ENCODE results near the gene TST.

Gene TST

GRCh38 chr22:36977947-36978660 is 41.1 kb downstream of the TST start:
- no peaks in the 10 kb centered on the region for H3K9me3 Mint-ChIP-seq

DNA sequence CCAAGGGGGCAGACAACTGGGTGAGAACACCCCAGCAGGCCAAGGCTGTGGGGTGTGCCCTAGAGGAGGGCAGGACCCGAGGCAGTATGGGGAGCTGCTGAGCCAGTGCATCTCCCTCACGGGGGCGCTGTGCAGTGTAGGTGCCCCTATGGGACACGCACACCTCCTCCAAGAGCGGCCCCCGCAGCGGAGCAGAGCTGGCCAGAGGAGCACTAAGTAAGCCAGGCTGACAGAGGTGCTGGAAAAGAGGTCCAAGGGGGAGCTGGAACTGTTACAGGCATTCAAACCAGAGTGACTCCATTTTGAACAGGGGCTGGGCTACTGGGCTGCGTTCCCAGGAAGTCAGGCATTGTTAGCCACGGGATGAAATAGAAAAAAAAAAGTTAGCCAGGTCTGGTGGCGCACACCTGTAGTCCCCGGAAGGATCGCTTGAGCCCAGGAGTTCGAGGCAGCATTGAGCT is 41.8 kb downstream of the TST start:
- Mint-ChIP-seq H3K27me3 (ENCODE audit: low read depth, poor library complexity) (peaks cover 39% of the 10 kb centered on the region), H3K36me3 (ENCODE audit: low read depth) (no peaks in the 10 kb centered on the region), H3K9me3 (no peaks in the 10 kb centered on the region), H3K27ac (no peak overlapping the region), H3K4me1 (peaks cover 29% of the 10 kb centered on the region), H3K4me3 (peak overlapping the region; percentile 82)
- TF ChIP-seq CTCF (IDR thresholded peaks at IDR 0.05) = no peak
- DNase-seq = peak; percentile 62

More at GRCh38 chr22:36977947-36978660, 41.1 kb downstream of the TST start:
- H3K36me3 Mint-ChIP-seq (ENCODE audit: low read depth) = no peaks in the 10 kb centered on the region
- H3K27ac Mint-ChIP-seq = no peak overlapping the region
- H3K4me3 Mint-ChIP-seq = peak overlapping the region; percentile 82
- peak; percentile 90 for TF ChIP-seq CTCF (IDR thresholded peaks at IDR 0.05)
- peak; percentile 92 for DNase-seq
- H3K4me1 Mint-ChIP-seq = peaks cover 29% of the 10 kb centered on the region
- H3K27me3 Mint-ChIP-seq (ENCODE audit: low read depth, poor library complexity) = peaks cover 36% of the 10 kb centered on the region

DNA sequence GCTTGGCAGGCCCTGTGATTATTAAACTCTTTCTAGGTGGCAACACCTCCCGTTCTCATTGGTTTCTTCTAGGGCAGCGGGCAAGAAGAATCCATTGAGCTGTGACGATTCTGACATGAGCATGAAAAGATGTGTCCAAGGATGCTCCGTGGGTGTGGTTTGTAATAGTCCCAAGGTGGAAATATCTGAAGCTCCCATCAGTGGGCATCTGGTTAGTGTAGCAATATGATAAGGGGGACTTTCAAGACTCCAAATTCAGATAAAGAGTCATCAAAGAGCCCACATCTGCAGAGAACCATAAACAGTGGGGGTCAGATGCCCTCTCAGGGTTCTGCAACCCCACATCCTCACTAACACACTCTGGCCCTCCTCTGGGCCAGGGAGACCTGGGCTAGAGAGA is 42.6 kb downstream of the TST start:
- Mint-ChIP-seq H3K9me3 (no peaks in the 10 kb centered on the region), H3K27ac (peak overlapping the region; percentile 29), H3K4me3 (no peak overlapping the region), H3K4me1 (peaks cover 24% of the 10 kb centered on the region), H3K27me3 (ENCODE audit: low read depth, poor library complexity) (peaks cover 43% of the 10 kb centered on the region), H3K36me3 (ENCODE audit: low read depth) (no peaks in the 10 kb centered on the region)
- no peak for TF ChIP-seq CTCF (IDR thresholded peaks at IDR 0.05)
- DNase-seq = no peak

- H3K27ac Mint-ChIP-seq = no peak overlapping the region
- no peak overlapping the region for H3K4me3 Mint-ChIP-seq
- peaks cover 40% of the 10 kb centered on the region for H3K27me3 Mint-ChIP-seq (ENCODE audit: low read depth, poor library complexity)
- H3K4me1 Mint-ChIP-seq = no peaks in the 10 kb centered on the region
- DNase-seq = no peak
- H3K36me3 Mint-ChIP-seq (ENCODE audit: low read depth) = no peaks in the 10 kb centered on the region
- TF ChIP-seq CTCF (IDR thresholded peaks at IDR 0.05) = no peak
- no peaks in the 10 kb centered on the region for H3K9me3 Mint-ChIP-seq
Observed at GRCh38 chr22:36971341-36972125, 47.7 kb downstream of the TST start.

DNA sequence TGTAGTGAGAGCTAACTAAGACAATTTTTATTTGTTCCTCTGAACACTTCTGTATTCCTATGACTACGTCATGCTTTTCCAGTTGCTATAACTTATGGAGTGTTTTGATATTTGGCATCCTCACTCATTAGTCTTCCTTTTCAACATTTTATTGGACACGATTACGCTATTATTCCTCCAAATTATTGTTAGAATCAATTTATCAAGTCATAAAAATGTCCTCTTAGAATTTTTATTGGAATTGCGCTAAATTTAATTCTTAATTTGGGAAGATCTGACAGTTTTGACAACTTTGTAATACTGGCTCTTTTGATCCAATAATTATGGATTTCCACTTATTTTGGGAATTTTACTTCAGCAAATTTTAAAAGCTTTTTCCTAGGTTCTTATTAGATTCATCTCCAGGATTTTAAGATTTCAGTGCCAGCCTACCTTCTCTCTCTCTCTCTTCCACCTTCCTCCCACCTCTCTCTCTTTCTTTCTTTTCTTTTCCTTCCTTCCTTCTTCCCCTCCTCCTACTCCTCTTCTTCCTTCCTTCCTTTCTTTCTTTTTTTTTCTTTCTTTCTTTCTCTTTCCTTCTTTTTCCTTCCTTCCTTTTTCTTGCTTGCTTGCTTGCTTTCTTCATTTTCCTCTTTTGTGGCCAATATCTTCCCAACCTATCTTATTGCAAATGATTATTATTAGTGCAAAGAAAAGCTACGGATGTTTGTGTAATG is 50.8 kb downstream of the TST start:
- peaks cover 34% of the 10 kb centered on the region for H3K27me3 Mint-ChIP-seq (ENCODE audit: low read depth, poor library complexity)
- H3K27ac Mint-ChIP-seq = no peak overlapping the region
- no peaks in the 10 kb centered on the region for H3K36me3 Mint-ChIP-seq (ENCODE audit: low read depth)
- no peak overlapping the region for H3K4me3 Mint-ChIP-seq
- no peaks in the 10 kb centered on the region for H3K9me3 Mint-ChIP-seq
- no peak for DNase-seq
- TF ChIP-seq CTCF (IDR thresholded peaks at IDR 0.05) = no peak
- H3K4me1 Mint-ChIP-seq = no peaks in the 10 kb centered on the region
